ENCODE data around the gene CBR3.

Gene CBR3

DNA sequence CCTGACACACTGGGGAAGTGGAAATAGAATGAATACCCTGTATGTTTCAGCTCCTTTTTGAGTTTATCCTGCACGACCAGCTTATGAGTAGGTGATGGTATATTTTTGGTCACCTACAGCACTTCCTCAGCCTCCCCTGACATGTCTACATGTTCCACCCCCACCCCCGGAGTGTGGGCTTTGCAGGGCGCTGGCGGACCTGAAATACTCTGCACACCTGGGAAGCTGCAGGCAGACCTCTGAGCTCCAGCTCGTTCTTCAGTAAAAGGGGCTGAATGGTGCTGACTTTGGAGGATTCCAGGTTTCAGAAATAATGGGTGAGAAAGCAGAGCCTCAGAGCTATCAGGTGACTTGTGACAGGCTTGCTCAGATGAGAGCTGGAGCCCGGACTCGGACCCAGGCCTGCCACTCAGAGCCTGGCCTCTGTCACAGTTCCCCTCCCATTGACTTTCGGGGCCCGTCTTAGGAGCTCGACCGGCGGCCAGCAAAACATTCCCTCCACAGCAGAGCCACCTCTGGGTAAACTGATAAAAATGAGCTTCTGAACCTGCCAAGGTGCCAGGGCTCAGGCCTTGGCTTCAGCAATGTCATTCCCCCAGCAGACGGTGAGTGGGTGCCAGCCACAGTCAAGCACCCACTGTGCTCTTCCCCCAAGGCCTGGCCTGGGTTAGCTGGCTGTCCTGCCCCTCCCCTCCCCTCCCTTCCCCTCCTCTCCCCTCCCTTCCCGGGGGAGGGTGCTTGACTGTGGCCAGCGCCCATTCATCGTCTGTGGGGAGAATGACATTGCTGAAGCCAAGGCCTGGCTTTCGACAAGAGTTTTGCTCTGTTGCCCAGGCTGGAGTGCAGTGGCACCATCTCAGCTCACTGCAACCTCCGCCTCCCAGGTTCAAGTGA, 51.9 kb downstream of the CBR3 start:
- DNase-seq, result peak; percentile 53

GRCh38 chr21:36188081-36188681, 53.3 kb downstream of the CBR3 start:
- DNase-seq, result no peak

DNA sequence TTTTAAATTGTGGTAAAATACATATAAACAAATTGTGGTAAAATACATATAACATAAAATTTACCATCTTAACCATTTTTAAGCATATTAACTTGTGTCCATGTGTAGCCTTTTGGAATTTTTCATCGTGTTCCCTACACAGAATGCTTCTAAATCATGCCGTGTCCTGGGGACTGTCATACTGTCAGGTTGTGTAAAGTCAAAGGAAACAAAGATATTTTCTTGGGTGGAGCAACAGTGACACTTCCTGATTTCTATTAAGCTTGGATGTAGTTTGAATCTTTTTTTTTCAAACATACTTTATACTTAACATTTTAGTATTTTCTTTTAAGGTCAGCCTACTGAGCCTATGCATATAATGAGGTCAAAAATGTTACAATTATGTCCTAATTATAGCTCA, 54.1 kb downstream of the CBR3 start:
- no peak for DNase-seq

DNA sequence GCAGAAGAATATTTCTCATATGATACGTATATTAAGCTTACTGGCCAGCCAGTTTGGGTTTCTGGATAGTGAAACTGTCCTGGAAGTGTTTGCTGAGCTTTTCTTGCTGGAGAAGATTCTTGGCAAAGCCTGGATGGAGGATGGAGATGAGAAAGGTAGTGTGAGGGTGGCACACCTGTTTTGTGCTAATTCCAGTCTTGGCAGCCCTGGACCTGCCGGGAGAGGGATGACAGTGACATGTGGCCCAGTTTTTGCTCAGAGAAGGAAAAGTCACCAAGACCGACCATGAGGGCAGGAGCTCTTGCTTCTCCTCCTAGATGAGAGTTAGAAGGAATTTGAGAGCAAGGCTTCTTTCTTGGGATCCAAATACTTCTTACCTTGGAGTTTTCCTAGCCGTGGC, 55.9 kb downstream of the CBR3 start:
- no peak for DNase-seq

DNA sequence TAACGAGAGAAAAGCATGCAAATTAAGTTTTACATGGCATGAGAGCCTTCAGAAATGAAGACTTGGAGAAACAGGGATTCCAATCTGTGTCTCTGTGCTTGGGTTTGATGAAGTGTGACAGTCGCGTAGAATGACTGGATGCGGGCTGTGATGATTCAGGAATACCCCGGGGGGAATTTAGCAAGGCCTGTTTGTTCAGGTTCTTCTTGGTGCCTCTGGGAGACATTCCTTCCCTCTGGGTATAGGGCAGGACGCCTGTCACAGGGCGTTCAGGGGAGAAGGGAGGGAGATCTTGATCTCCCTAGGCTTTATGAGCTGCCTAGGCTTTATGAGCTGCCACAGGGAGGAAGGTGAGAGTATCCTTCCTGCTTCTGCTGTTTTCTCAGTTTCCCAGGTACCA, 58.3 kb downstream of the CBR3 start:
- DNase-seq, result no peak

GRCh38 chr21:36194024-36194423, 59.1 kb downstream of the CBR3 start:
- DNase-seq, result no peak

GRCh38 chr21:36195613-36196012, 60.7 kb downstream of the CBR3 start:
- no peak for DNase-seq

Measured in RPMI8226 (cell line).